GM12878 (cell line): Measurements from ENCODE around the gene SLC9A3.

Source experiments
- NFIC ChIP-seq: IDR thresholded peaks from 2 replicates; pipeline ENCODE4 v1.6.1; 2012; ENCODE audit warnings: low read depth, mild to moderate bottlenecking, inconsistent platforms, low read length, moderate library complexity
- POLR2A ChIP-seq: IDR thresholded peaks from 2 replicates; pipeline ENCODE4 v1.6.1; 2011; ENCODE audit warnings: low read depth, mild to moderate bottlenecking, low read length
- TARDBP ChIP-seq: IDR thresholded peaks from 2 replicates; pipeline ENCODE4 v1.6.1; 2016; ENCODE audit warnings: borderline replicate concordance
- TF ChIP-seq, protein P1 (sequence below): IDR thresholded peaks from 2 replicates; pipeline ENCODE4 v1.6.1; 2012; ENCODE audit warnings: low read length, inconsistent platforms
- TF ChIP-seq, protein P2 (sequence below): fragments of 450-650 bp; IDR thresholded peaks from 2 replicates; pipeline ENCODE4 v1.6.1; 2017; ENCODE audit warnings: antibody characterized with exemption, mild to moderate bottlenecking, moderate library complexity

DNA sequence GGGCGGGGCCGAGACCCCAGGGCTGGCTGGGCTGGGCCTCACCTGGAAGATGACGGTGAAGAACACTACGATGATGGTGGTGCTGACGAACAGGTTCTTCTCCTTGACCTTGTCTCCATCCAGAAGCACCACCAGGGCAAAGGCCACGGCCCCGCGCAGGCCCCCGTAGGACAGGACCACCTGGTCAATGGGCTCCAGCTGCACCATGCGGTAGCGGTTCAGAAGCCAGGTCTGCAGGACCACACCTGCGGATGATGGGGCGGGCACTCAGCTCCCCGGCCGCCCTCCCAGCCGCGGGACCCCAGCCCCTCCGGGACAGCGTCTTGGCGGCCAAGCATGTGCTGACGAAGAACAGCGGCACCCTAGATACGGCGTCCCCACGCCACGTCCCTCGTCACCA, 41.7 kb downstream of the SLC9A3 start:
- TF ChIP-seq, protein P1, sequence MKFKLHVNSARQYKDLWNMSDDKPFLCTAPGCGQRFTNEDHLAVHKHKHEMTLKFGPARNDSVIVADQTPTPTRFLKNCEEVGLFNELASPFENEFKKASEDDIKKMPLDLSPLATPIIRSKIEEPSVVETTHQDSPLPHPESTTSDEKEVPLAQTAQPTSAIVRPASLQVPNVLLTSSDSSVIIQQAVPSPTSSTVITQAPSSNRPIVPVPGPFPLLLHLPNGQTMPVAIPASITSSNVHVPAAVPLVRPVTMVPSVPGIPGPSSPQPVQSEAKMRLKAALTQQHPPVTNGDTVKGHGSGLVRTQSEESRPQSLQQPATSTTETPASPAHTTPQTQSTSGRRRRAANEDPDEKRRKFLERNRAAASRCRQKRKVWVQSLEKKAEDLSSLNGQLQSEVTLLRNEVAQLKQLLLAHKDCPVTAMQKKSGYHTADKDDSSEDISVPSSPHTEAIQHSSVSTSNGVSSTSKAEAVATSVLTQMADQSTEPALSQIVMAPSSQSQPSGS, result no peak
- no peak for TF ChIP-seq POLR2A
- TF ChIP-seq TARDBP, result no peak
- no peak for TF ChIP-seq NFIC
- TF ChIP-seq, protein P2, sequence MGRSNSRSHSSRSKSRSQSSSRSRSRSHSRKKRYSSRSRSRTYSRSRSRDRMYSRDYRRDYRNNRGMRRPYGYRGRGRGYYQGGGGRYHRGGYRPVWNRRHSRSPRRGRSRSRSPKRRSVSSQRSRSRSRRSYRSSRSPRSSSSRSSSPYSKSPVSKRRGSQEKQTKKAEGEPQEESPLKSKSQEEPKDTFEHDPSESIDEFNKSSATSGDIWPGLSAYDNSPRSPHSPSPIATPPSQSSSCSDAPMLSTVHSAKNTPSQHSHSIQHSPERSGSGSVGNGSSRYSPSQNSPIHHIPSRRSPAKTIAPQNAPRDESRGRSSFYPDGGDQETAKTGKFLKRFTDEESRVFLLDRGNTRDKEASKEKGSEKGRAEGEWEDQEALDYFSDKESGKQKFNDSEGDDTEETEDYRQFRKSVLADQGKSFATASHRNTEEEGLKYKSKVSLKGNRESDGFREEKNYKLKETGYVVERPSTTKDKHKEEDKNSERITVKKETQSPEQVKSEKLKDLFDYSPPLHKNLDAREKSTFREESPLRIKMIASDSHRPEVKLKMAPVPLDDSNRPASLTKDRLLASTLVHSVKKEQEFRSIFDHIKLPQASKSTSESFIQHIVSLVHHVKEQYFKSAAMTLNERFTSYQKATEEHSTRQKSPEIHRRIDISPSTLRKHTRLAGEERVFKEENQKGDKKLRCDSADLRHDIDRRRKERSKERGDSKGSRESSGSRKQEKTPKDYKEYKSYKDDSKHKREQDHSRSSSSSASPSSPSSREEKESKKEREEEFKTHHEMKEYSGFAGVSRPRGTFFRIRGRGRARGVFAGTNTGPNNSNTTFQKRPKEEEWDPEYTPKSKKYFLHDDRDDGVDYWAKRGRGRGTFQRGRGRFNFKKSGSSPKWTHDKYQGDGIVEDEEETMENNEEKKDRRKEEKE, result no peak
